Right lobe of liver (tissue), 4 donors: ENCODE results near the gene SMIM28.

Source experiments
- CTCF ChIP-seq, 4 donors: fragments of 200-600 bp in 3 of 4; fragments of 450-650 bp in 1 of 4; IDR thresholded peaks; one replicate each; pipeline versions ENCODE4 v1.5.1 to v1.8.0; 2016 to 2022; ENCODE audit warnings: antibody characterized with exemption in 4 of 4, mild to moderate bottlenecking in 2 of 4
- POLR2A ChIP-seq: fragments of 450-650 bp; IDR thresholded peaks from one replicate; pipeline ENCODE4 v1.6.1; 2017; ENCODE audit warnings: antibody characterized with exemption, mild to moderate bottlenecking
- donor health status: DM: no; HTN: no; CAD: no.
- donor health status: DM: no; HTN: no; CAD: no.
- donor health status: DM: no; HTN: yes; CAD: no.

GRCh38 chr6:138427701-138428100 lies 50.0 kb downstream of the SMIM28 start:
- no peak for TF ChIP-seq CTCF (IDR thresholded peaks at IDR 0.05)
- no peak for TF ChIP-seq POLR2A
